HG03571 (cell line): Measurements from ENCODE around the gene MAGEC2.

ENCODE experiments used
- ATAC-seq: cut with Tn5 transposase; IDR thresholded peaks from one replicate; pipeline ENCODE4 v1.9.1; 2021; ENCODE audit not compliant: unreplicated experiment

MAGEC2 gene, protein sequence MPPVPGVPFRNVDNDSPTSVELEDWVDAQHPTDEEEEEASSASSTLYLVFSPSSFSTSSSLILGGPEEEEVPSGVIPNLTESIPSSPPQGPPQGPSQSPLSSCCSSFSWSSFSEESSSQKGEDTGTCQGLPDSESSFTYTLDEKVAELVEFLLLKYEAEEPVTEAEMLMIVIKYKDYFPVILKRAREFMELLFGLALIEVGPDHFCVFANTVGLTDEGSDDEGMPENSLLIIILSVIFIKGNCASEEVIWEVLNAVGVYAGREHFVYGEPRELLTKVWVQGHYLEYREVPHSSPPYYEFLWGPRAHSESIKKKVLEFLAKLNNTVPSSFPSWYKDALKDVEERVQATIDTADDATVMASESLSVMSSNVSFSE

GRCh38 chrX:142204522-142205433 is at the start of gene MAGEC2:
TSS of gene MAGEC2 (minus strand) at chrX:142205290. CDS start at chrX:142203987, 1,303 bp downstream.
- ATAC-seq: no peak

- no peak for ATAC-seq
Measured at GRCh38 chrX:142251680-142252079, 46.6 kb upstream of the MAGEC2 start.

DNA sequence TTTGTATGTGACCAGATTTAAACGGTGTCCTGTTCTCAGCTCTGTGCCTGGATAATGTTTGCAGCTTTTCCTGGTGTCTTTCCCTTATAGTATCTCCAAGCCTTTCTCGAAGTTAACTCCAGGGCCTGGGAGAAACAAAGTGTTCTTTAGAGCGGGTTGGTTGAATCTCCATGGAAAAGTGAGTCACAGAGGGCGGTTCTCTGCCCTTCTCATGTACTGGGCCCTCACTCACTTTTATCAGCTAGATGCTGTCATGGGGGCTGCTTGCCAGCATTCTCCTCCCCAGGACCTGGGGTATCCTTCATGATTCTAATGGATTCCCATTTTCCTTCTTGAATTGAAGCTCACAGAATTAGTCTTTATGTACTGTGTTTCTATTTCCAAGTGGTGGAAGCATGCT is 46.1 kb upstream of the MAGEC2 start:
- ATAC-seq: no peak

DNA sequence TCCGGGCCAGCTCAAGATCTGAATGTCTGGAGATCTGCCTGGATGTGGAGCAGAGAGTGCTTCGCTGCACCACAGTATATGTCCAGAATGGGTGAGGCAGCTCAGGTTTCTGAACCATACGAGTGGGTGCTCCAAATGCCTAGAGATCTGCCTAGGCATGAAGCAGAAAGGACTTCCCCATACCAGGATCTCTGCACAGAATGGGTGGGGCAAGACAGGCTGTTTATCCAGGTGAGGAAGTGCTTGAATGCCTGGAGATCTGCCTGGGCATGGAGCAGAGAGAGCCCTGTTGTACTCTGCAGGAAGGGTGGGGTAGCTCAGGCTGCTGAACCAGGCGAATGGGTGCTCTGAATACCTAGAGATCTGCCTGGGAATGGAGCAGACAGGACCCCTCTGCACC is 45.4 kb upstream of the MAGEC2 start:
- ATAC-seq: no peak

- ATAC-seq: no peak
Measured at GRCh38 chrX:142249721-142250120, 44.6 kb upstream of the MAGEC2 start.

DNA sequence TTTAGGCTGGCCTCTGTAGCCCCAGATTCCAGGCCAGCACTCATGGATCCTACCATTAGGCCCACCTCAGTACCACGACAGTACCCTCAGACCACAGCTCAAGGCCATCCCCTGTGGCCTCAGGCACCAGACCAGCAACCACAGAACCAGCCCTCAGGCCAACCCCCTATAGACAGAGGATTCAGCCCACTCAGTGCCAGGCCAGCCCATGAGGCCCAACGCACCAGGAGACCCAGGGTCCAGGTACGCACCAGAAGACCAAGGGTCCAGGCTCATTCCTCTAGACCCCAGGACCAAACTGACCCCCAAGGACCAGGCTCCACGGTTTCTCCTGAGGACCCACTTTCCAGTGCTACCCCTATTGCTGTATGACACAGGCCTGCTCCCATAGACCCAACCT is 39.5 kb upstream of the MAGEC2 start:
- ATAC-seq: no peak

DNA sequence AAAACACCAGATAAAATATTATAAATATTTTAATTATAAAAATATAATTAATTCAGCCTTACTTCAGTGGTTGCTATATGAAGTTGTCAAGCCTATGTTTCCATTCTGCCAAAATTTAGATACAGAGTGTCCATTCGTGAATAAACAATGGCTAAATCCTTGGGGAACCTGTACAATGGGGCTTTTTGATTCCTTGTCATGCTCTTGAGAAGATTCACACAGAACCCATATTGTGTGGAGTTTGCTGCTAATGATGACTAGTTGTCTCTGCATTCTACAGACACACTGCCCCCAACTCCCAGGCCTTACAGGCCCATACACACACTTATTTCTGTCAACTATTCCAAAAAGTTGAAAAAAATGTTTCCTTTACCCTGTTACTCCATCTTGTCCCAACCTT is 33.4 kb upstream of the MAGEC2 start:
- no peak for ATAC-seq

DNA sequence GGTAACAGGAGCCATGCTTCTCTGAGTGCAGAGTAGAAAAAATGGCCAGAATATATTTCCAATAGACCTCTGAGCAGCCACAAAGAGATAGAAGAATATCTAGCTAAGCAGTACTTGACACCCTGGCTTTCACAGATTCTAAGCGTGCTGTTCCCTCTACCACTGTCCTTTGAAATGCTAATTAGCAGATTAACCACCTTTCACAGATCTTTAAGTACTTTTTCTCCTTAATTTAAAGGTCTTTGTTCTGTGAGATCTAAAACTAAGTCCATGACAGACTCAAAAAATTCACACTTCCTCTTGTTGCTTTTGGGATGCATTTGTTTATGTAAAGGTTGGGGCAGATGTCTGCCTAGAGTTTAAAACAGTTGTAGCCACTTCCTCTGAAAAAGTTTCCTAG is 28.3 kb upstream of the MAGEC2 start:
- no peak for ATAC-seq

DNA sequence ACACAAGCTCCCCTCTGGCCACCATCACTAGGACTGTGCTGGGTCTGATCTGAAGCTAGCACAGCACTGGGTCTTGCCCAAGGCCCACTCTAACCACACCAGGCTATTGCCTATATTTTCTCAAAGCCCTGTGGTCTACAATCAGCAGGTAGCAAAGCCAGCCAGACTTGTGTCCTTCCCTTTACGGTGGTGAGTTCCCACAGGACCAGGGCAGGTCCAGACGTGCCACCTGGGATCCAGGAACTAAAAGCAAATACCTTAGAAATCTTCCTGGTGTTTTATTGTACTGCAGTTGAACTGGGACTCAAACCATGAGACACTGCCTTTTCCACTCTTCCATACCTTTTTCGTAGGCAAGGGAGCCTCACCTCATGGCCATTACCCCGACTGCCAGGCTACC is 9.0 kb upstream of the MAGEC2 start:
- no peak for ATAC-seq

DNA sequence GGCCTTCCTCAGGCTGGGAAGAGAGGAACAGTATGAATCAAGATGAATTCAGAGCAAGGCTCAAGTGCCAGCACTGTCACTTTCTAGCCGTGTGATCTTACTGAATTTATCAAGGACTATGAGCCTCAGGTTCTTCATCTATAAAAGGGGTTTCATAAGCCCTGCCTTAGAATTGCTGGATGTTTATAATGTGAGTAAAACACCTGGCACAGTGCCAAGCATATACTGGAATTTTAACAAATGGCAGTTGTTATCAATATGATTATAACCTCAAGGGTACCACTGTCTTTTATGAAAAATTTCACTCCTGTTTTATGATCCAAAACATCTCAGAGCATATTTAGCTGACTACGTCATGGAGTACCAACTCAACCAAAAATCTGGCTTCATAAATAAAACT is 4.0 kb downstream of the MAGEC2 start:
- ATAC-seq: no peak

GRCh38 chrX:142186103-142186502 is 19.0 kb downstream of the MAGEC2 start:
- no peak for ATAC-seq

- ATAC-seq: no peak
Measured at GRCh38 chrX:142184756-142185602, 20.1 kb downstream of the MAGEC2 start.

DNA sequence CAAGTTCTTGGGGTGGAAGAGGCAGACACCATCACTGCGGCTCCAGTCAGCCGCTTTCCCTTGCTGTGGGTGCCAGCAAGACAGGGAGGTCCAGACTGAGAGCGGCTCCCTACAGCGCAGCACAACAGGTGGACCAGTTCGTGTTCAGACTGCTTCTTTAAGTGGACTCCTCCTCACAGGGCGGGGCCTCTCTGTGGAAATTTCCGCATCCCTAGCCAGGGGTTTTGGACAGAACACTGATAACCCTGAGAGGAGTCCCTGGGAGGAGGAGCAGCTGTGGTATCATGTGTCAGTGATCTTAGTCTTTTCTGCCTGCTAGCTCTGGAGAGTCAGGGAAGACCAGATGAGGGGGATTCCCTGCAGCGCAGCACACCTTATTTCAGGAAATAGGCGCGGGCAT is 48.5 kb downstream of the MAGEC2 start:
- no peak for ATAC-seq
